ENCODE measurements around the gene SLC6A12. TPM values are rescaled to one million over a fixed set of nuclear protein-coding genes. Genes with fewer than 3 reads are reported as not detected.
"Not testable (repeated sequence)": the region's sequence is repeated elsewhere in the genome, so short reads cannot be mapped to it uniquely, and the experiment has no call there.

Gene SLC6A12
- total RNA-seq, 1 donor from 2014 or later = not detected

DNA sequence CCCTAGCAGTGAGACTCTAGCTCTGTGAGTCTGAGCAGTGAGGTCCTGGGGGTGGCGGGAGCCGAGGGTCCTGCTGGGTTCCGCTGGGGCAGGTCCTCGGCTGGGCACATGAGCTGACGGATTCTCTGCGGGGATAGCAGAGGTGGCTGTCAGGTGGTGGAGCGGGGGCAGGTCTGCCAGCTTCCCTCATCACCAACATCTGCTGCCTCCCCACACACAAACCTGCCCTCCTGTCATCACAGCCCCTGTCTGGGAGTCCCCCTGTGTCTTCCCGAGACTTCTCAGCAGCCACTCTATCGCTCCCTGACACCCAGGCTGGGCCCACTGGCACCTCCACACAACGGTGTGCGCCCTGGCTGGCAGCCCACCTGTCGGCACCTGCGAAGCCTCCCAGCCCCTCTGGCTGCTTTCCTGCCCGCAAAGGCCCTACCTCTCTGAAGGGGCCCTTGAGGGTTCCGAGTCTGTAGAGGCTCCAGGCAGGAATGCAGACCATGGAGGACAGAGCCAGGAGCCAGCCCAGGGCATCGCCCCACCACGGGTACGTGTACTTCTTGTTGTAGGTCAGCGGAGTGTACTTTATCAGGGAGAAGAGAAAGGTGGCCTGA is 7.1 kb upstream of the SLC6A12 start:
- Histone ChIP-seq H3K4me3 (ENCODE audit: low read length in 3 of 3) (no peak overlapping the region), H3K36me3 (ENCODE audit: control insufficient read depth in 3 of 3, insufficient read depth in 3 of 3, low read length in 3 of 3) (no peaks in the 10 kb centered on the region), H3K27ac (ENCODE audit: low read depth, low read length) (no peak overlapping the region), H3K9me3 (ENCODE audit: control insufficient read depth in 3 of 3, low read length in 3 of 3) (no peaks in the 10 kb centered on the region), H3K4me1 (ENCODE audit: control insufficient read depth in 3 of 3, insufficient read depth in 3 of 3, low read length in 3 of 3) (peaks cover 0 to 2% (median 0%) of the 10 kb centered on the region in 3 donors), H3K27me3 (ENCODE audit: control insufficient read depth in 3 of 3, insufficient read depth in 3 of 3, low read length in 3 of 3) (peaks cover 3 to 9% (median 3%) of the 10 kb centered on the region in 3 donors), H3K9ac (ENCODE audit: low read depth in 1 of 3, low read length in 3 of 3) (no peak overlapping the region)

DNA sequence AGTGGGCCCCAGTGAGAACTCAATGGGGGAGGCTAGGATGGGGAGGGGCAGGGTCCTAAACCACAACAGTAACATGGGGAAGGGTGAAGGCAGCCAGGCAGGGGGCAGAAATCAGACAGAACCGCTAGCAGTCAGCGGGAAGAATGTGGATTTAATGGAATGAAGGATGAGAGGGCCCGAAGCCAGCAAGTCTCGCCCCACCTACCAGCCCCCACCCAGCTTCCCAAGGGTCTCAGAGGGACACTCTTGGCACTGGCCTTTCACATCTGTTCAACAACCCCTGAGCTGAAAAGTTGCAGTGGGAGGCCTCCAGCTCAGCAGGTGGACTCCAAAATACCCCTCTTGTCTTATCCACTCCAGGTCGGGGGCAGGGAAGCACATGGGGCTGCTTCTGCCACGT is 6.5 kb upstream of the SLC6A12 start:
- Histone ChIP-seq H3K4me3 (ENCODE audit: low read length in 3 of 3) (no peak overlapping the region), H3K9ac (ENCODE audit: low read depth in 1 of 3, low read length in 3 of 3) (no peak overlapping the region), H3K27ac (ENCODE audit: low read depth, low read length) (no peak overlapping the region), H3K4me1 (ENCODE audit: control insufficient read depth in 3 of 3, insufficient read depth in 3 of 3, low read length in 3 of 3) (peaks cover 0 to 2% (median 0%) of the 10 kb centered on the region in 3 donors), H3K9me3 (ENCODE audit: control insufficient read depth in 3 of 3, low read length in 3 of 3) (no peaks in the 10 kb centered on the region), H3K27me3 (ENCODE audit: control insufficient read depth in 3 of 3, insufficient read depth in 3 of 3, low read length in 3 of 3) (peaks cover 3 to 9% (median 3%) of the 10 kb centered on the region in 3 donors), H3K36me3 (ENCODE audit: control insufficient read depth in 3 of 3, insufficient read depth in 3 of 3, low read length in 3 of 3) (no peaks in the 10 kb centered on the region)

DNA sequence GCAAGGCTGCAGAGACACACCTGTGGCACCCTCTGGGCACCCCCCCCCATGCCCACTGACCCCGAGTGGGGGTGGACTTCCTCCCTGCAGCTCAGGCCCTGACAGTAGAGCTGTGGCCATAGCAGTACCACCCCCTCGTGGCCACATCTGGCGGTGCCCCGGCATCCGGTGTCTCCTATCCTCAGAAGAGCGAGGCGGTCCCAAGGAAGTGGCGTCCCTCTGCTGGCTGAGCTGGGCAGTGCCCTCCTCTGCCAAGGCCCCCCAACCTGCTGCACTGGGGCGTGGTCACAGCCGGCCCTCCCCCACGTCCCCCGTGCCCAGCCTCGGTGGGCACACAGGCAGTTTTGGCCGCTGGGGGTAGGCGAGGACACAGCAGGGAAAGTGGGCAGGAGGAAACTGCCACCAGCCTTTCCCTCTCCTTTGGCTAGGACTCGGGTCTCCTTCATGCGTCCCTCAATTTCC is 6.0 kb upstream of the SLC6A12 start:
- peaks cover 3 to 9% (median 3%) of the 10 kb centered on the region in 3 donors for H3K27me3 ChIP-seq (ENCODE audit: control insufficient read depth in 3 of 3, insufficient read depth in 3 of 3, low read length in 3 of 3)
- H3K4me3 ChIP-seq (ENCODE audit: low read length in 3 of 3) = no peak overlapping the region
- no peak overlapping the region for H3K9ac ChIP-seq (ENCODE audit: low read depth in 1 of 3, low read length in 3 of 3)
- no peaks in the 10 kb centered on the region for H3K36me3 ChIP-seq (ENCODE audit: control insufficient read depth in 3 of 3, insufficient read depth in 3 of 3, low read length in 3 of 3)
- no peak overlapping the region for H3K27ac ChIP-seq (ENCODE audit: low read depth, low read length)
- no peaks in the 10 kb centered on the region for H3K9me3 ChIP-seq (ENCODE audit: control insufficient read depth in 3 of 3, low read length in 3 of 3)
- peaks cover 0 to 2% (median 0%) of the 10 kb centered on the region in 3 donors for H3K4me1 ChIP-seq (ENCODE audit: control insufficient read depth in 3 of 3, insufficient read depth in 3 of 3, low read length in 3 of 3)

GRCh38 chr12:218728-219590 is 5.0 kb upstream of the SLC6A12 start:
- Histone ChIP-seq H3K9ac (ENCODE audit: low read depth in 1 of 3, low read length in 3 of 3) (no peak overlapping the region), H3K27ac (ENCODE audit: low read depth, low read length) (no peak overlapping the region), H3K27me3 (ENCODE audit: control insufficient read depth in 3 of 3, insufficient read depth in 3 of 3, low read length in 3 of 3) (peaks cover 6 to 13% (median 10%) of the 10 kb centered on the region in 3 donors), H3K4me1 (ENCODE audit: control insufficient read depth in 3 of 3, insufficient read depth in 3 of 3, low read length in 3 of 3) (peaks cover 0 to 2% (median 2%) of the 10 kb centered on the region in 3 donors), H3K9me3 (ENCODE audit: control insufficient read depth in 3 of 3, low read length in 3 of 3) (no peaks in the 10 kb centered on the region), H3K4me3 (ENCODE audit: low read length in 3 of 3) (no peak overlapping the region), H3K36me3 (ENCODE audit: control insufficient read depth in 3 of 3, insufficient read depth in 3 of 3, low read length in 3 of 3) (no peaks in the 10 kb centered on the region)

GRCh38 chr12:218221-218620 is 4.3 kb upstream of the SLC6A12 start:
- peaks cover 10 to 20% (median 17%) of the 10 kb centered on the region in 3 donors for H3K27me3 ChIP-seq (ENCODE audit: control insufficient read depth in 3 of 3, insufficient read depth in 3 of 3, low read length in 3 of 3)
- peaks cover 4 to 9% (median 4%) of the 10 kb centered on the region in 3 donors for H3K4me1 ChIP-seq (ENCODE audit: control insufficient read depth in 3 of 3, insufficient read depth in 3 of 3, low read length in 3 of 3)
- no peaks in the 10 kb centered on the region for H3K36me3 ChIP-seq (ENCODE audit: control insufficient read depth in 3 of 3, insufficient read depth in 3 of 3, low read length in 3 of 3)
- H3K4me3 ChIP-seq (ENCODE audit: low read length in 3 of 3) = no peak overlapping the region
- no peaks in the 10 kb centered on the region for H3K9me3 ChIP-seq (ENCODE audit: control insufficient read depth in 3 of 3, low read length in 3 of 3)
- H3K9ac ChIP-seq (ENCODE audit: low read depth in 1 of 3, low read length in 3 of 3) = no peak overlapping the region
- no peak overlapping the region for H3K27ac ChIP-seq (ENCODE audit: low read depth, low read length)

DNA sequence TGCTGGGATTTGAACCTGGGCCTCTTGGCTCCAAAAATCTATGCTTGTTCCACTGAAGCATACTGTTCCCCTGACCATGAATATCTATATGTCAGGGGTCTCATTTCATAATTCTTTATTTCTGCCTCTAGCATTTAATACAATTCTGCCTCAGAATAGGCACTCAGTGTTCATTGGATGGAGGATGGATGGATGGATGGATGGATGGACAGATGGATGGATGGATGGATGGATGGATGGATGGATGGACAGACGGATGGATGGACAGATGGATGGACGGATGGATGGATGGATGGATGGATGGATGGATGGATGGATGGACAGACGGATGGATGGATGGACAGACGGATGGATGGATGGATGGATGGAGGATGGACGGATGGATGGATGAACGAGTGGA is 3.1 kb upstream of the SLC6A12 start:
- not testable (repeated sequence) for H3K9ac ChIP-seq (ENCODE audit: low read depth in 1 of 3, low read length in 3 of 3); H3K27ac ChIP-seq (ENCODE audit: low read depth, low read length); H3K4me3 ChIP-seq (ENCODE audit: low read length in 3 of 3); H3K36me3 ChIP-seq (ENCODE audit: control insufficient read depth in 3 of 3, insufficient read depth in 3 of 3, low read length in 3 of 3); H3K9me3 ChIP-seq (ENCODE audit: control insufficient read depth in 3 of 3, low read length in 3 of 3)
- peaks cover 20 to 26% (median 21%) of the 10 kb centered on the region in 3 donors for H3K27me3 ChIP-seq (ENCODE audit: control insufficient read depth in 3 of 3, insufficient read depth in 3 of 3, low read length in 3 of 3)
- peaks cover 7 to 12% (median 8%) of the 10 kb centered on the region in 3 donors for H3K4me1 ChIP-seq (ENCODE audit: control insufficient read depth in 3 of 3, insufficient read depth in 3 of 3, low read length in 3 of 3)

DNA sequence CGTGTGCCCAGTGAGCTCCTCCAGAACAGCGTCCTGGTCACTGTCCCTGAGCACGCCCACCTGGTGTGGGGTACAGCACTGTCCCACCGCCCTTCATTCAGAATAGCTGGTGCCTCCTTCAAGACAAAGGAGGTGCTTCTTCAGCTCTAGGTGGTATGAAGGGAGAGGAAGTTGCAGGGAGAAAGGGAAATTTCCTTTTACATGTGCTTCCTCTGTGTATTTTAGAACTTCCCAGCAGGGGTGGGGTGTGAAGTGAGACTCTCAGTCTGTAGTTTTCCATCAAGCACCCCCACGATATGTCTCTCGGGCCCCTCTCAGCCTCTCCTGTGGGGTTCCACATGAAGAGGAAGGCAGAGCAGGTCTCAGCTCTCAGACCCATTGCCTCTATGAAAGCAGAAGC is 1.2 kb upstream of the SLC6A12 start:
- Histone ChIP-seq H3K4me1 (ENCODE audit: control insufficient read depth in 3 of 3, insufficient read depth in 3 of 3, low read length in 3 of 3) (peaks cover 6 to 12% (median 7%) of the 10 kb centered on the region in 3 donors), H3K36me3 (ENCODE audit: control insufficient read depth in 3 of 3, insufficient read depth in 3 of 3, low read length in 3 of 3) (no peaks in the 10 kb centered on the region), H3K9ac (ENCODE audit: low read depth in 1 of 3, low read length in 3 of 3) (no peak overlapping the region), H3K27ac (ENCODE audit: low read depth, low read length) (no peak overlapping the region), H3K9me3 (ENCODE audit: control insufficient read depth in 3 of 3, low read length in 3 of 3) (no peaks in the 10 kb centered on the region), H3K4me3 (ENCODE audit: low read length in 3 of 3) (no peak overlapping the region), H3K27me3 (ENCODE audit: control insufficient read depth in 3 of 3, insufficient read depth in 3 of 3, low read length in 3 of 3) (peaks cover 20 to 27% (median 21%) of the 10 kb centered on the region in 3 donors)

DNA sequence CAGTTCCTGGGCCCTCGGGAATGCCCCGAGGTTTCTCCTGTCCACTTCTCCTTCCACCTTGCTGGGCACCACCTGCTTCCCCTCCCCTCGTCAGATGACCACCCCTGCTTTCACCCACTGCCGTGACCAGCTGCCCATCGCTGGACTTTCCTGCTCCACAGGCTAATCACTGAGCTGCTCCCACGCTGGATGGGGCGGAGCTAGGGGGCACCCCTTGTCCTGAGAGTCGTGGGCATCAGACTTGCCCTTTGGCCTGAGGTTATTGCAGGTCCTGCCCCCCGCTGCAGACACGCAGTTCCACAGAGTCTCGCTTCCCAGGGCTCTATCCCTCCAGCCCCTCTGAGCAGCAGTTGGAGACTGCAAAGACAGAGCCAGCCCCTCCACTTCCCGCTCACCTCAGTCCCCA is 427 bp downstream of the SLC6A12 start:
- Histone ChIP-seq H3K9ac (ENCODE audit: low read depth in 1 of 3, low read length in 3 of 3) (no peak overlapping the region), H3K36me3 (ENCODE audit: control insufficient read depth in 3 of 3, insufficient read depth in 3 of 3, low read length in 3 of 3) (no peaks in the 10 kb centered on the region), H3K4me1 (ENCODE audit: control insufficient read depth in 3 of 3, insufficient read depth in 3 of 3, low read length in 3 of 3) (peaks cover 6 to 12% (median 7%) of the 10 kb centered on the region in 3 donors), H3K4me3 (ENCODE audit: low read length in 3 of 3) (peak overlapping the region in 2 of 3 donors; percentile 31 to 38), H3K27me3 (ENCODE audit: control insufficient read depth in 3 of 3, insufficient read depth in 3 of 3, low read length in 3 of 3) (peaks cover 21 to 23% (median 22%) of the 10 kb centered on the region in 3 donors), H3K9me3 (ENCODE audit: control insufficient read depth in 3 of 3, low read length in 3 of 3) (no peaks in the 10 kb centered on the region), H3K27ac (ENCODE audit: low read depth, low read length) (no peak overlapping the region)

GRCh38 chr12:212715-213526 is 1.0 kb downstream of the SLC6A12 start:
- peaks cover 21 to 26% (median 23%) of the 10 kb centered on the region in 3 donors for H3K27me3 ChIP-seq (ENCODE audit: control insufficient read depth in 3 of 3, insufficient read depth in 3 of 3, low read length in 3 of 3)
- peaks cover 6 to 12% (median 7%) of the 10 kb centered on the region in 3 donors for H3K4me1 ChIP-seq (ENCODE audit: control insufficient read depth in 3 of 3, insufficient read depth in 3 of 3, low read length in 3 of 3)
- no peaks in the 10 kb centered on the region for H3K9me3 ChIP-seq (ENCODE audit: control insufficient read depth in 3 of 3, low read length in 3 of 3)

More at GRCh38 chr12:212715-213526, 1.0 kb downstream of the SLC6A12 start:
- peak overlapping the region in 1 of 3 donors; percentile 25 for H3K9ac ChIP-seq (ENCODE audit: low read depth in 1 of 3, low read length in 3 of 3)
- H3K27ac ChIP-seq (ENCODE audit: low read depth, low read length) = no peak overlapping the region
- H3K4me3 ChIP-seq (ENCODE audit: low read length in 3 of 3) = peak overlapping the region in 2 of 3 donors; percentile 31 to 38
- no peaks in the 10 kb centered on the region for H3K36me3 ChIP-seq (ENCODE audit: control insufficient read depth in 3 of 3, insufficient read depth in 3 of 3, low read length in 3 of 3)

Measured in skeletal muscle tissue (tissue), 4 donors.